Umbilical cord (tissue), 2 donors: ENCODE measurements around the gene NELL1. TPM values are rescaled to one million over a fixed set of nuclear protein-coding genes. Genes with fewer than 3 reads are reported as not detected.
"Not testable (repeated sequence)": the region's sequence is repeated elsewhere in the genome, so short reads cannot be mapped to it uniquely, and the experiment has no call there.

Experiments
- DNase-seq: peaks from one replicate; pipeline ENCODE4 v3.0.0-alpha.2; 2015; ENCODE audit warnings: low spot score
- total RNA-seq: library from RNA; depleted of rRNA; stranded (reverse); fragments of >200 nt; gene quantifications from one replicate; pipeline ENCODE4 v1.2.3, GENCODE V29; 2014; ENCODE audit warnings: low replicate concordance; ENCODE audit not compliant: insufficient read depth

NELL1 gene
- total RNA-seq, 1 donor from 2014 or later, result 4.3 TPM

GRCh38 chr11:21190181-21190580, 520.8 kb downstream of the NELL1 start:
- DNase-seq, result no peak

DNA sequence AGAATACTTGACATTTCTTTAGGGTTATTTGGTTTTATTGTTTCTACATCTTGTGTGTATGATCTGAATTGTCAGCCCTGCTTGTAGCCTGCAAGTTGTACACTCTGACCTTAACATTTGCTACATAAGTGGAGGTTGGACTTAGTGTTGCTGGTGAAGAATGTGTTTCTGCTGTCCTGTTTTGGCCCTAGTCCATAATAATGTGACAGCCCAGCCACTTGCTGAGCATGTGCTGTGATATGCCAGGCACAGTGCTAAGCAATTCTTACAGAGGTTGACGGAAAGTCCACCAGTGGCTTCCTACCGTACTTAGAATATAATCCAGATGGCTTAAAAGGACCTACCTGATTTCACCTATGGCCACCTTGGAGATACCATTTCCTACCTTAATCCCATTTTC, 526.6 kb downstream of the NELL1 start:
- no peak for DNase-seq

GRCh38 chr11:21198498-21198897, 529.1 kb downstream of the NELL1 start:
- no peak for DNase-seq

DNA sequence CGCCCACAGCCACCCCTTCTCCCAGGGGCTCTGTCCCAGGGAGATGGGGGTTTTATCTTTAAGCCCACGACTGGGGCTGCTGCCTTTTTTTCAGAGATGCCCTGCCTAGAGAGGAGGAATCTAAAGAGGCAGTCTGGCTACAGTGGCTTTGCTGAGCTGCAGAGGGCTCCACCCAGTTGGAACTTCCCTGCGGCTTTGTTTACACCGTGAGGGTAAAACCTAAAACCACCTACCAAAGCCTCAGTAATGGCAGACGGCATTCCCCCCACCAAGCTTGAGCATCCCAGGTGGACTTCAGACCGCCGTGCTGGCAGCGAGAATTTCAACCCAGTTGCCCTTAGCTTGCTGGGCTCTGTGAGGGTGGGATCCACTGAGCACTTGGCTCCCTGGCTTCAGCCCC, 535.8 kb downstream of the NELL1 start:
- no peak for DNase-seq

DNA sequence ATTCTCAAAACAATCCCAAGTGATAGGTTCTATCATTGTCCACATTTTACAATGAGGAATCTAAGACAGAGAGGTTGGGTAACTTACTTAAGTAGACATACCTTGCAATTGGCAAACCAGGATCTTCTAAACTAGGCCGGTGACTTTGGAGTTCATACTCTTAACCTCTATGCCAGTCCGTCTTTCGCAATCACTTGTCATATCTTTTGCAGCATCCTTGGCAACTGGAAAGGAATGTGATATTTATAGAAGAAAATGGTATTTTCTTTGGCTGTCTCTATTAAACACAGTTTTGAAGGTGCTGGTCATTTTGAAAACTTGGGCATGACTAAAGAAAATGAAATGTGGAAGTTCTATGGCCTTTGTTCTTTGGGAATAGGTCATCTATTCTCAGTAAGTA, 556.5 kb downstream of the NELL1 start:
- DNase-seq, result no peak

DNA sequence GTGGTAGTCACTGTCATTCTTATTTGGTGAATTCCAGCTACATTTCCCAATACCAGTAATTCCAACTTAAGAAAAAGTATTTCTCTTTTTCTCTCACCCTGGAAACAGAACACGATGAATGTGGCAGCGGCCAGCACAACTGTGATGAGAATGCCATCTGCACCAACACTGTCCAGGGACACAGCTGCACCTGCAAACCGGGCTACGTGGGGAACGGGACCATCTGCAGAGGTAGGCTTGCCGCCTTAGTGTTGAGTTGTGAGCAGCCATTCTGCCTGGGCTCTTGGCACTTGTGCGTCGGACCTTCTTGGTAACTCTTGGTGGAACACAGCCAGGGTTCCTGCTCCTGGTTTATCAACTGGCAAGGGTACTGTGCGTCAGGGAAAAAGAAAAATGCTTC, 559.8 kb downstream of the NELL1 start:
- no peak for DNase-seq

DNA sequence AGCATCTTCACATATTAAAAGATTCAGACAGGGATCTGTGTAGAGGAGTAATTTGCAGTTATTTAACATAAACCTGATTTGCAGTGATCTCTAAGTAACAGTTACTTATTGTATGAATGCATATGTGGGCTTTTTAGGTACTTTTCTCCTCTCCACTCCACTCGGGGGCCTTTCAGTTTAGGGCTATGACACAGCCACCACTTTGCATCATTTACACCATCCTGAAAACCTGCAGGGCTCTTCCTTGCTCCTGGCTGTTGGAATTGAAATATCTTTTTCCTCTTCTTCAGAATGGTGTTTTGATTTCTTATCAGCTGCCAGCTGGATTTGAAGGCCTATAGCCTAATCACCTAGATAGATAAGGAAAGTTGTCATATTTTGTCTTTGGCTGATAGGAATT, 580.8 kb downstream of the NELL1 start:
- DNase-seq, result no peak

DNA sequence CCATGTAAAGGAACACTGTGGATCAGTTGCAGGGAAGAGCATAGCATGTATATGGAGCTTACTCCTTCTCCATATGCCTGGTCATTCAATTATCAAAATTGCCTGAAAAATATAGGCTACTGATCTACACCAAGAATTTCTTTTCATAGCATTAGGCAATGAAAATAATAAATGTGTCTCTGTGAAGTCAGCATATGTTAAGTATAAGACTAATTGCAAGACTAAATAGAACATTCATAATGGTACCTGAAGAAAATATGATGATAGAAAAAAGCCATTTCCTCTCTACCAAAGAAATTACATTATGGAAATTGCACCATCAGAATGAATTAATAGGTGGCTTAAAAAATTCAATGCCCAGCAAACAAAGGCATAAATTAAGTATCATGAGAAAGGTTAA, 584.7 kb downstream of the NELL1 start:
- DNase-seq, result no peak

DNA sequence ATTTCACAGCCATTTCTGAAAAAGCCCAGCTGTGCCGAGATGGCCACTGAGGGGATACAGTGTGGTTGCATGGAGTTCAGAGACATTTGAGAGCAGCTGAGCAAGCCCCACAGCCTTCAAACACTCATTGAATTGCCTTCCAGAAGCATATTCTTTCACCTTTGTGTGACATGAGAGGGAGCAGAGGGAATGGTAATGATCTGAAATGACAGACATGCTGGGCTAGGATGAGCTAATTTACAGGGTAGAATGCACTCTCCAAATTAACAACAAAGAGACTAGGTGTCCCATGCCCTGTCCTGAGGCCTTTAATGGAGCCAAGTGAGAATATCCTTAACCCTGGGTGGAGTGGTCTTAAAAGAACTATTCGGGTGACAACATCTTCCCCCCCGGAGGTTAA, 585.4 kb downstream of the NELL1 start:
- no peak for DNase-seq

DNA sequence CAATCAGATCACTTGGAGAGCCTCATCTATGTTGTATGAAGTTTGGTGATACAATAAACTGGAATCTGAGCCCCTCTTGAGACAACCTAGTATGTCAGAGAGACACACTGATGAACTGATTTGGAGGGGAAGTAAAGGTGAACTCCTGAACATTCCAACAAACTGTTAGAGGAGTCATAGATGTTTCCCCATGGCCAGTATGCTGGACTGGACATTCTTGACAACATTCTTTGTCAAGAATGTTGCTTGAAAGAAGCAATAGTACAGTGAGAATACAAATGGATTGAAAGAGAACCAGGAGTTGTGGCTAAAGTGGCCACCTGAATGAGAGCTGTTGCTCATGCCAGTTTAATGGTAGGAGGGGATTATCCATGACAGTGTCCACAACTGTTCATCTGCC, 588.1 kb downstream of the NELL1 start:
- DNase-seq, result no peak

DNA sequence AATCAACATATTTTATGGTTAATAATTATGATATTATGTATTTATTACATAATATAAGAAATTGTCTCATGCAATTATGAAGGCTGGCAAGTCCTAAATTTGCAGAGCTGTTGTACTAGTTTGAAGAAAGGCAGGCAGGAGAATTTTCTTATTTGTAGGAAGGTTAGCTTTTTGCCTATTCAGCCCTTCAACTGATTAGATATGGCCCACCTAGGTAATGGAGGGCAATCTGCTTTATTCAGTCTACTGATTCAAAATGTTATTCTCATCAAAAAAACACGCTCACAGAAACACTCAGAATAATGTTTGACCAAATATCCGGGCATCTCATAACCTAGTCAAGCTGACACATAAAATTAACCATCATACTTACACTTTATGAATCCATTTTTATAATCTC, 589.0 kb downstream of the NELL1 start:
- DNase-seq, result no peak

DNA sequence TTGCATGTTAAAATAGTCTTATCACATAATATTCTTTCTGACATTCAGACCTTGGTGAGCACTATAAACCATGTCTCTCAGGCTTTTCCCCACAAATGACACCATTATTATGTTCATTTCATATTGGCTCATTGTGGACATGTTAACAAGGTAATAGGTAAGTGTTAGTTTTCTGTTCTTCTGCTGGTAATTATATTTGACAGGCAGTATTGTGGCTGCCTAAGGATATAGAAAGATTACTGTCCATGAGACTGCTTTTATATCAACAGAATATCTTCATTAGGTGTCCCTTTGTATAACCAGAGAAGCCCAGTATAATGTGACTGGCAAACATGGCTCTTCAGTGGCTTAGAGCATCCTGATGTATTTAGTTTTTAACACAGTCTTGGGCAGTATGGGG, 590.7 kb downstream of the NELL1 start:
- no peak for DNase-seq

DNA sequence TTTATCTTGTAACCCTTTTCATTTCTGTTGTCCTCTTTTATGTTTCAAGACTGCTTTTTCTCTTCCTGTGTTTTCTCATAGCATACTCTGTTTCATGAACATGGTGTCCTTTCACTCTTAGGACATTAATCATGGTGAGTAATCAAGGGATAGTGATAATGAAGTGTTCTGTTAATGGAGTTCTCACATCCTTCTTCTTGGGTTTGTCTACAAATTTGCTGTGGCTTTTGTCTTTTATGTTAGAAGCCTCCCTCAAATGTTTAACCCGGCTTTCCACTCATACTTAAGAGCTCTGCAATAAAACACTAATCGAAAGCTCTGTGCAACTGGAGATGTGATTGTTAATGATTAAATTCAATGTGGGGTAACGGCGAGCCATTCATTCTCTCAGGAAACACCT, 593.6 kb downstream of the NELL1 start:
- DNase-seq, result no peak

DNA sequence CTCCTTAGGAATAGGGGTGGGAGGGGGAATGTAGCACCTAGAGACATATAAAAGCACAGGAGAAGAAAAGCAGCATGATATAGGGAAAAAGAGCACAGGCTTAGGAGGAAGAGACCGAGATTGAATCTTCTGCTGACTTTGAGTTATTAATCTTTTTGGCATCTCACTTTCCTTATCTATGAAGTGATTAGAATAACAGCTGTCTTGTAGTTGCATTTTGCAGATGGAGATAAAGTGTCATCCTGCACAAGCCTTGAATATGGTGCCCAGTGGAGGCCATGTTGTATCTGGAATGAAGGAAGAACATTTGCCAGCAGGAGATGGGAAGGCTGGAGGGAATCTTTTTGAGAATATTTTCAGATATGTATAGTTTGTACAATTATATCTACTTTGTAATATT, 594.7 kb downstream of the NELL1 start:
- no peak for DNase-seq

DNA sequence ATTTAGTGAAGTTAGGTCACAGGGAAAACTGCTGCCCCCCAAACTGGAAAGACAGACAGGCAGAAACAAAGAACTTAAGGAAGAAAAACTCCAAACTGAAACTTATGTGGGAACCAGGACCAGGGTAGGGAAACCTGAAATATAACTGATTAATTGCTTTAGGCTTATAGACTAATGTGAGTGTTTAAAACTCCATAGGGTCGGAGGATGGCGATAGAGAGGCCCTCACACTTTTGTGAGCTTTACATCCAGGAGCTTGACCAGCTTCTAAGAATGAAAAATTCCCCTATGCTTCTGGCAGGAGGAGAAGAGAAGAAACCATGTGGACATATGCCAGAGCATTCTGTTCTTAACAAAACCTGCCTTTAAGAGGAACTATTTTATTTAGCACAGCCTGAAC, 598.6 kb downstream of the NELL1 start:
- no peak for DNase-seq

- not testable (repeated sequence) for DNase-seq
Measured at GRCh38 chr11:21272139-21272538, 602.8 kb downstream of the NELL1 start.

DNA sequence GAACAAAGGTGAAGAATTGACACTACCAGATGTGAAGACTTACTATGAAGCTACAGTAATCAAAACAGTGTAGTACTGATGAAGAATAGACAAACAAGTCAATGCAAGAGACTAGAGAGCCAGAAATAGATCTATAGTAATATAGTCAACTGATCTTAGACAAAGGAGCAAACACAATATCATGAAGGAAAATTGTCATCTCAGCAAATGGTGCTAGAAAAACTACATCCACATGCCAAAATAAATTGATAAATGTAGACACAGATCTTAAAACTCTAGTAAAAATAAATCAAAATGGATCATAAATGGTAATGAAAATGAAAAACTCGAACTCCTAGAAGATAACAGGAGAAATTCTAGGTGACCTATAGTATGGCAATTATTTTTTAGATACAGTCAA, 609.5 kb downstream of the NELL1 start:
- no peak for DNase-seq

DNA sequence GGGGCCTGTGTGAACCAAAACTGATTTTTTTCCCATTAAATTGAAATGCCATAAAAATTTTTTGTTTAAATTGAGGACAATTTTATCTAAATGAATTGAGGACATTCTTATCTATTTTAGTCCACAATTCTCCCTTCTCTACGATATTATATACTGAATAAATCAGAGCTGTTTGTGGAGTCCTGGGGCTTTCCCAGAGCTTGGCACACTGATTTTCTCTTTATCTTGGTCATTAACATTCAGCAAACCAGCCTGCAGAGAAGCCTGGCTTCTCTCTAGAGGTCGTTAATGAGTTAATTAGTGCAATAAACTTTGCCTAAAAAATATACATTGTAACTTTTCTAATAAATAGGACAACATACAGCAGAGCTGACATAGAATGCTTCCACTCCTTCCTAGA, 615.7 kb downstream of the NELL1 start:
- no peak for DNase-seq

DNA sequence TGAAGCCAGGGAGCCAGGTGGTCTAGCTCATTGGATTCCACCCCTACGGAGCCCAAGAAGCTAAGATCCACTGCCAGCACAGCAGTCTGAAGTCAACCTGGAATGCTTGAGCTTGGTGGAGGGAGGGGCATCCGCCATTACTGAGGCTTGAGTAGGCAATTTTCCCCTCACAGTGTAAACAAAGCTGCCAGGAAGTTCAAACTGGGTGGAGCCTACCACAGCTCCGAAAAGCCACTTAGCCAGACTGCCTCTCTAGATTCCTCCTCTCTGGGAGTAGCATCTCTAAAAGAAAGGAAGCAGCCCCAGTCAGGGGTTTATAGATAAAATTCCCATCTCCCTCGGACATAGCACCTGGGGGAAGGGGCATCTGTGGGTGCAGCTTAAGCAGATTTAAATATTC, 620.3 kb downstream of the NELL1 start:
- DNase-seq, result no peak

GRCh38 chr11:21295508-21295907, 626.1 kb downstream of the NELL1 start:
- DNase-seq, result no peak

- no peak for DNase-seq
Measured at GRCh38 chr11:21301981-21302380, 632.6 kb downstream of the NELL1 start.

GRCh38 chr11:21306739-21307358, 637.5 kb downstream of the NELL1 start:
- DNase-seq, result no peak

DNA sequence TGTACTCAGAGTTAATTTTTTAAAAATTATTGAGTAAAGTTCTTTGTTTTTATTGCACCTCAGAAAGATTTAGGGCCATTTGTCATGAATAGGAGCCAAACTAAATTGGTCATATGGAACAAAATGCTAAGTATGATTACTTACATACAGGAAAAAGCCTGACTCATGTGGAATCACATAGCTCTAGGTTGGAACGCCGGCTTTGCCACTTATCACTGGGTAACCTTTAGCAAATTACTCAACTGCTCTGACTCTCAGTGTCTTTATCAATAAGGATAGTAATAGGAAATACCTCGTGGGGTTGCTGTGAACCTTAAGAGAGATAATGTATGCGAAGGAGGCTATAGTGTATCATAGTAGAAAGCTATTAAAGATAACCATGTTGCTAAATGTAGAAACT, 638.5 kb downstream of the NELL1 start:
- peak; percentile 2 for DNase-seq

- no peak for DNase-seq
Measured at GRCh38 chr11:21316591-21316990, 647.2 kb downstream of the NELL1 start.
